SK-N-SH (cell line): ENCODE results near the gene AVPI1. TPM values are rescaled to one million over a fixed set of nuclear protein-coding genes. Genes with fewer than 3 reads are reported as not detected.

ENCODE experiments used
- CTCF ChIA-PET: fragments of 300-600, 350-600 bp; formaldehyde crosslinking; extraction: SDS; loops from one replicate; lab custom pipeline; 2021; lab: Yijun Ruan, JAX
- POLR2A ChIA-PET: fragments of 350-600 bp; sonication (Branson Sonifier 250); formaldehyde crosslinking; extraction: SDS; loops from one replicate; lab custom pipeline; 2020; ENCODE audit warnings: antibody characterized with exemption, inconsistent platforms; lab: Yijun Ruan, JAX
- DNase-seq: peaks from one replicate; pipeline ENCODE4 v3.0.0; 2012
- H2AFZ ChIP-seq: fragments of 200-600 bp; sonication (generic); 2 replicates; pipeline ENCODE4 v1.8.1; 2016; ENCODE audit warnings: antibody characterized with exemption, mild to moderate bottlenecking, low read depth
- H3F3A ChIP-seq: fragments of 200-600 bp; sonication (generic); replicated peaks from 2 replicates; pipeline ENCODE3; 2016; ENCODE audit warnings: antibody characterized with exemption, mild to moderate bottlenecking; ENCODE audit not compliant: insufficient read depth
- H3K27ac ChIP-seq, 2 experiments: fragments of 200-500 bp in 1 of 2; fragments of 200-600 bp in 1 of 2; sonication (Bioruptor generic) in 1 of 2; sonication (generic), shearing (Covaris generic) in 1 of 2; 2 replicates each; pipeline versions ENCODE4 v1.5.1 to v1.6.1; 2014 to 2016; ENCODE audit warnings: low read depth in 2 of 2, inconsistent platforms in 1 of 2, low read length in 1 of 2, mild to moderate bottlenecking in 1 of 2, mixed read lengths in 1 of 2
- H3K27me3 ChIP-seq: fragments of 200-600 bp; sonication (generic), shearing (Covaris generic); 2 replicates; pipeline ENCODE4 v1.6.1; 2016; ENCODE audit warnings: mixed run types; ENCODE audit not compliant: insufficient read depth
- H3K36me3 ChIP-seq, 2 experiments: fragments of 200-500 bp in 1 of 2; fragments of 200-600 bp in 1 of 2; sonication (Bioruptor generic) in 1 of 2; sonication (generic) in 1 of 2; replicated peaks in 1 of 2; 2 replicates each; pipeline versions ENCODE3 to v1.5.1; 2014 to 2016; ENCODE audit warnings: low read length in 1 of 2, mild to moderate bottlenecking in 1 of 2; ENCODE audit not compliant: insufficient read depth in 2 of 2, control insufficient read depth in 1 of 2
- H3K4me1 ChIP-seq, 2 experiments: fragments of 200-500 bp in 1 of 2; fragments of 200-600 bp in 1 of 2; sonication (Bioruptor generic) in 1 of 2; sonication (generic), shearing (Covaris generic) in 1 of 2; 2 replicates each; pipeline versions ENCODE4 v1.5.1 to v1.6.1; 2014 to 2016; ENCODE audit warnings: low read depth in 1 of 2, low read length in 1 of 2, mixed run types in 1 of 2; ENCODE audit not compliant: insufficient read depth in 2 of 2, control insufficient read depth in 1 of 2
- H3K4me2 ChIP-seq: fragments of 200-600 bp; sonication (generic), shearing (Covaris generic); 2 replicates; pipeline ENCODE4 v1.6.1; 2017; ENCODE audit warnings: mixed run types
- H3K4me3 ChIP-seq, 2 experiments: fragments of 200-500 bp in 1 of 2; fragments of 200-600 bp in 1 of 2; sonication (Bioruptor generic) in 1 of 2; sonication (generic), shearing (Covaris generic) in 1 of 2; 2 replicates each; pipeline versions ENCODE4 v1.5.1 to v1.8.1; 2014 to 2016; ENCODE audit warnings: low read depth in 2 of 2, inconsistent platforms in 1 of 2, low read length in 1 of 2, mild to moderate bottlenecking in 1 of 2, mixed read lengths in 1 of 2, moderate library complexity in 1 of 2
- H3K79me2 ChIP-seq: fragments of 200-600 bp; sonication (generic); 2 replicates; pipeline ENCODE4 v1.8.1; 2017; ENCODE audit warnings: mild to moderate bottlenecking; ENCODE audit not compliant: insufficient read depth
- H3K9ac ChIP-seq: fragments of 200-600 bp; sonication (generic); 2 replicates; pipeline ENCODE4 v1.6.1; 2017; ENCODE audit warnings: mixed run types
- H3K9me2 ChIP-seq: fragments of 200-600 bp; sonication (generic); 2 replicates; pipeline ENCODE4 v1.6.1; 2017; ENCODE audit warnings: mixed run types
- H3K9me3 ChIP-seq: fragments of 200-600 bp; sonication (generic); 2 replicates; pipeline ENCODE4 v1.6.1; 2017; ENCODE audit warnings: mixed run types, mild to moderate bottlenecking, moderate library complexity
- H4K20me1 ChIP-seq: fragments of 200-600 bp; sonication (generic); 2 replicates; pipeline ENCODE4 v1.6.1; 2017; ENCODE audit warnings: mild to moderate bottlenecking, mixed run types; ENCODE audit not compliant: insufficient read depth
- CHD2 ChIP-seq: fragments of 150-350 bp; IDR thresholded peaks from 2 replicates; pipeline ENCODE4 v1.6.1; 2018; ENCODE audit warnings: low read length; ENCODE audit not compliant: partially characterized antibody
- ELF1 ChIP-seq: IDR thresholded peaks from 2 replicates; pipeline ENCODE4 v1.4.0; 2012
- EZH2phosphoT487 ChIP-seq: fragments of 200-600 bp; sonication (generic); IDR thresholded peaks from 2 replicates; pipeline ENCODE4 v1.6.1; 2017; ENCODE audit warnings: low read depth, mixed run types, mild to moderate bottlenecking, antibody characterized with exemption, moderate library complexity, borderline replicate concordance
- FOSL2 ChIP-seq: IDR thresholded peaks from 2 replicates; pipeline ENCODE4 v1.4.0; 2012; ENCODE audit warnings: low read depth, mild to moderate bottlenecking, moderate library complexity, borderline replicate concordance
- FOXJ3 ChIP-seq: sonication (generic); formaldehyde crosslinking; IDR thresholded peaks from 2 replicates; pipeline ENCODE4 v1.5.1; 2020; ENCODE audit warnings: mild to moderate bottlenecking, missing genetic modification reagents
- POLR2AphosphoS5 ChIP-seq: IDR thresholded peaks from 2 replicates; pipeline ENCODE4 v1.6.1; 2012; ENCODE audit warnings: low read depth, low read length
- RCOR1 ChIP-seq: fragments of 150-350 bp; IDR thresholded peaks from 2 replicates; pipeline ENCODE4 v1.6.1; 2017; ENCODE audit warnings: antibody characterized with exemption, low read length
- RFX5 ChIP-seq: IDR thresholded peaks from 2 replicates; pipeline ENCODE4 v1.6.1; 2012; ENCODE audit warnings: mild to moderate bottlenecking, improper control_type of control experiment, low read length
- TAF1 ChIP-seq: IDR thresholded peaks from 2 replicates; pipeline ENCODE4 v1.6.1; 2012; ENCODE audit warnings: low read depth, mild to moderate bottlenecking, low read length, moderate library complexity, borderline replicate concordance
- TCF12 ChIP-seq: IDR thresholded peaks from 2 replicates; pipeline ENCODE4 v1.4.0; 2012
- TEAD4 ChIP-seq: IDR thresholded peaks from 2 replicates; pipeline ENCODE4 v1.4.0; 2012; ENCODE audit warnings: mild to moderate bottlenecking, borderline replicate concordance; ENCODE audit not compliant: insufficient read depth
- YY1 ChIP-seq: IDR thresholded peaks from 2 replicates; pipeline ENCODE4 v1.4.0; 2012; ENCODE audit warnings: low read depth, mild to moderate bottlenecking
- WGBS: methylation state at CpG from one replicate; pipeline ENCODE4 v1.1.6; 2017; ENCODE audit warnings: low lambda C conversion rate; 5-methylcytosine and 5-hydroxymethylcytosine counted together
- polyA plus RNA-seq, 3 experiments: library from polyadenylated mRNA; depleted of rRNA; stranded (reverse); fragments of >200 nt; gene quantifications; 2 replicates each; pipeline ENCODE4 v1.2.3, GENCODE V29; 2012
- TF ChIP-seq, protein P1 (sequence below): IDR thresholded peaks from 2 replicates; pipeline ENCODE4; 2012
- TF ChIP-seq, protein P2 (sequence below): fragments of 150-350 bp; IDR thresholded peaks from 2 replicates; pipeline ENCODE4 v1.6.1; 2016; ENCODE audit warnings: mild to moderate bottlenecking, low read depth, low read length
- TF ChIP-seq, protein P3 (sequence below): fragments of 200-600 bp; sonication (generic); IDR thresholded peaks from 2 replicates; pipeline ENCODE4 v1.6.1; 2017; ENCODE audit warnings: antibody characterized with exemption, mild to moderate bottlenecking, moderate library complexity

The AVPI1 gene
- polyA plus RNA-seq, 1 of the 3 experiments (the other 2 are of a cell fraction) = 6.3 TPM

DNA sequence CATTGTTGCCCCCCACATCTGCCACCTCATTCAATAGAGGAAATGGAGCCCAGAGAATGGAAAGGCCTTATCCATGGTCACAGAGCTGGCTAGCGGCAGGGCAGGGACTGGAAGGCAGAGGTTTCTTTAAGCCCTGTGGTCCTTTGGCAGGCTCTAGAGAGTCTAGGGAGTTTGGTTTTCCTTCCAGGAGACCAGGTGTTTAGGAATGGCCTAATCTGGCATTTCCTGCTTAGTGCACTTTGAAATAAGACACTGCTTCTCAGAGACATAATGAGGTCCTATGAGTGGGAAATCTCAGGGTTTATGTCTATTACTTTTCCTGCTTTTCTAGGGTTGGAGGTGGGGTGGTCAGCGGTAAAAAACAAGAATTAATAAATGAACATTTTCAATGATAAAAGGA lies 32.6 kb upstream of the AVPI1 start:
- H4K20me1 ChIP-seq = peaks cover 22% of the 10 kb centered on the region
- ChIA-PET POLR2A (no interaction called here), CTCF (interaction anchor here (3.9 to 25.0 kb wide), 3 partner anchors 10 to 17 kb away, joined by 29 to 687 read pairs (median 37); partner anchors contain the start of gene ZFYVE27)
- H3K4me2 ChIP-seq = no peak overlapping the region
- H3K27ac ChIP-seq = no peak overlapping the region
- H3K27me3 ChIP-seq = no peaks in the 10 kb centered on the region
- peaks cover 20 to 25% of the 10 kb centered on the region in 2 experiments for H3K36me3 ChIP-seq
- WGBS = 98% methylated on average over 2 of the region's 2 CpGs
- H3K4me1 ChIP-seq = peaks cover 13 to 25% of the 10 kb centered on the region in 2 experiments; a peak in 2 of 4 replicates
- TF ChIP-seq RFX5 (no peak), RCOR1 (no peak), YY1 (no peak), ELF1 (no peak), FOSL2 (no peak), TAF1 (no peak), POLR2AphosphoS5 (no peak), EZH2phosphoT487 (no peak), CHD2 (no peak), FOXJ3 (CRISPR knock-in tag) (no peak), TCF12 (no peak), TEAD4 (no peak)
- TF ChIP-seq, protein P1, sequence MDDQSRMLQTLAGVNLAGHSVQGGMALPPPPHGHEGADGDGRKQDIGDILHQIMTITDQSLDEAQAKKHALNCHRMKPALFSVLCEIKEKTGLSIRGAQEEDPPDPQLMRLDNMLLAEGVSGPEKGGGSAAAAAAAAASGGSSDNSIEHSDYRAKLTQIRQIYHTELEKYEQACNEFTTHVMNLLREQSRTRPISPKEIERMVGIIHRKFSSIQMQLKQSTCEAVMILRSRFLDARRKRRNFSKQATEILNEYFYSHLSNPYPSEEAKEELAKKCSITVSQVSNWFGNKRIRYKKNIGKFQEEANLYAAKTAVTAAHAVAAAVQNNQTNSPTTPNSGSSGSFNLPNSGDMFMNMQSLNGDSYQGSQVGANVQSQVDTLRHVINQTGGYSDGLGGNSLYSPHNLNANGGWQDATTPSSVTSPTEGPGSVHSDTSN = no peak
- TF ChIP-seq, protein P2, sequence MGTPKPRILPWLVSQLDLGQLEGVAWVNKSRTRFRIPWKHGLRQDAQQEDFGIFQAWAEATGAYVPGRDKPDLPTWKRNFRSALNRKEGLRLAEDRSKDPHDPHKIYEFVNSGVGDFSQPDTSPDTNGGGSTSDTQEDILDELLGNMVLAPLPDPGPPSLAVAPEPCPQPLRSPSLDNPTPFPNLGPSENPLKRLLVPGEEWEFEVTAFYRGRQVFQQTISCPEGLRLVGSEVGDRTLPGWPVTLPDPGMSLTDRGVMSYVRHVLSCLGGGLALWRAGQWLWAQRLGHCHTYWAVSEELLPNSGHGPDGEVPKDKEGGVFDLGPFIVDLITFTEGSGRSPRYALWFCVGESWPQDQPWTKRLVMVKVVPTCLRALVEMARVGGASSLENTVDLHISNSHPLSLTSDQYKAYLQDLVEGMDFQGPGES = no peak
- TF ChIP-seq, protein P3, sequence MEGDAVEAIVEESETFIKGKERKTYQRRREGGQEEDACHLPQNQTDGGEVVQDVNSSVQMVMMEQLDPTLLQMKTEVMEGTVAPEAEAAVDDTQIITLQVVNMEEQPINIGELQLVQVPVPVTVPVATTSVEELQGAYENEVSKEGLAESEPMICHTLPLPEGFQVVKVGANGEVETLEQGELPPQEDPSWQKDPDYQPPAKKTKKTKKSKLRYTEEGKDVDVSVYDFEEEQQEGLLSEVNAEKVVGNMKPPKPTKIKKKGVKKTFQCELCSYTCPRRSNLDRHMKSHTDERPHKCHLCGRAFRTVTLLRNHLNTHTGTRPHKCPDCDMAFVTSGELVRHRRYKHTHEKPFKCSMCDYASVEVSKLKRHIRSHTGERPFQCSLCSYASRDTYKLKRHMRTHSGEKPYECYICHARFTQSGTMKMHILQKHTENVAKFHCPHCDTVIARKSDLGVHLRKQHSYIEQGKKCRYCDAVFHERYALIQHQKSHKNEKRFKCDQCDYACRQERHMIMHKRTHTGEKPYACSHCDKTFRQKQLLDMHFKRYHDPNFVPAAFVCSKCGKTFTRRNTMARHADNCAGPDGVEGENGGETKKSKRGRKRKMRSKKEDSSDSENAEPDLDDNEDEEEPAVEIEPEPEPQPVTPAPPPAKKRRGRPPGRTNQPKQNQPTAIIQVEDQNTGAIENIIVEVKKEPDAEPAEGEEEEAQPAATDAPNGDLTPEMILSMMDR = no peak
- H3K9ac ChIP-seq = no peak overlapping the region
- peaks cover 33% of the 10 kb centered on the region for H3K79me2 ChIP-seq
- no peak overlapping the region for H3K4me3 ChIP-seq
- H2AFZ ChIP-seq = no peak overlapping the region
- H3K9me2 ChIP-seq = no peaks in the 10 kb centered on the region
- H3K9me3 ChIP-seq = no peaks in the 10 kb centered on the region
- DNase-seq = no peak
- H3F3A ChIP-seq = peaks cover 5% of the 10 kb centered on the region
